GM10847 (cell line): ENCODE data around the gene CAPZA1.

Source experiments
- POLR2A ChIP-seq: IDR thresholded peaks from 2 replicates; pipeline ENCODE4 v1.6.1; 2011; ENCODE audit not compliant: insufficient read length; ENCODE audit errors: extremely low read depth

Gene CAPZA1

GRCh38 chr1:112686835-112687234 is 67.2 kb downstream of the CAPZA1 start:
- TF ChIP-seq POLR2A = no peak

GRCh38 chr1:112687361-112687760 is 67.7 kb downstream of the CAPZA1 start:
- TF ChIP-seq POLR2A = no peak

GRCh38 chr1:112687785-112688496 is 68.3 kb downstream of the CAPZA1 start:
- no peak for TF ChIP-seq POLR2A

- no peak for TF ChIP-seq POLR2A
Measured at GRCh38 chr1:112688781-112689193, 69.2 kb downstream of the CAPZA1 start.

- TF ChIP-seq POLR2A = no peak
Measured at GRCh38 chr1:112689196-112689841, 69.7 kb downstream of the CAPZA1 start.

- TF ChIP-seq POLR2A = no peak
Measured at GRCh38 chr1:112689842-112690237, 70.2 kb downstream of the CAPZA1 start.

GRCh38 chr1:112692681-112693080 is 73.0 kb downstream of the CAPZA1 start:
- no peak for TF ChIP-seq POLR2A

- TF ChIP-seq POLR2A = no peak
Measured at GRCh38 chr1:112693821-112694220, 74.2 kb downstream of the CAPZA1 start.

GRCh38 chr1:112694363-112694929 is 74.8 kb downstream of the CAPZA1 start:
- no peak for TF ChIP-seq POLR2A

- TF ChIP-seq POLR2A = no peak
Measured at GRCh38 chr1:112695276-112695675, 75.6 kb downstream of the CAPZA1 start.

- no peak for TF ChIP-seq POLR2A
Measured at GRCh38 chr1:112696578-112697314, 77.1 kb downstream of the CAPZA1 start.

GRCh38 chr1:112697781-112698201 is 78.2 kb downstream of the CAPZA1 start:
- TF ChIP-seq POLR2A = no peak

GRCh38 chr1:112698366-112699310 is 79.0 kb downstream of the CAPZA1 start:
- no peak for TF ChIP-seq POLR2A

- TF ChIP-seq POLR2A = no peak
Measured at GRCh38 chr1:112699425-112700144, 80.0 kb downstream of the CAPZA1 start.
